SH-SY5Y (cell line): ENCODE data around the gene PHLPP1.

Experiments
- GATA2 ChIP-seq: IDR thresholded peaks from 2 replicates; pipeline ENCODE4 v1.6.1; 2011; ENCODE audit warnings: mild to moderate bottlenecking, low read depth, low read length
- GATA3 ChIP-seq: IDR thresholded peaks from 2 replicates; pipeline ENCODE4 v1.6.1; 2011; ENCODE audit warnings: low read depth, mild to moderate bottlenecking, low read length, moderate library complexity

GRCh38 chr18:62883937-62884735 is 168.8 kb downstream of the PHLPP1 start:
- TF ChIP-seq GATA3 (no peak), GATA2 (no peak)
